Regular cardiac myocyte (primary cell): ENCODE measurements around the gene DOLK. TPM values are rescaled to one million over a fixed set of nuclear protein-coding genes. Genes with fewer than 3 reads are reported as not detected.

Experiments used
- total RNA-seq: library from RNA; depleted of rRNA; stranded (reverse); fragments of >200 nt; gene quantifications from 2 replicates; pipeline ENCODE4 v1.2.3, GENCODE V29; 2014

Gene DOLK
- 24.0 and 35.3 TPM in 2 replicates for total RNA-seq

GRCh38 chr9:128947527-128948301, at the start of gene DOLK, which contains the start of gene NUP188:
Gene DOLK, minus strand, starts transcription at chr9:128947603. Its CDS starts 300 bp downstream, at chr9:128947303.
Gene NUP188, plus strand, starts transcription at chr9:128947699. Its CDS starts 21 bp downstream, at chr9:128947720.

GRCh38 chr9:128920381-128921058, 26.9 kb downstream of the DOLK start, which contains the start of gene PHYHD1:
Gene PHYHD1, plus strand, starts transcription at chr9:128920982. Its CDS starts 1,342 bp downstream, at chr9:128922324.

Other genes starting within 250 kb of the DOLK start
- gene PKN3, start 245.1 kb downstream of the DOLK start, total RNA-seq: 0.28 and 1.7 TPM in 2 replicates
- gene ZDHHC12, start 223.5 kb downstream of the DOLK start, total RNA-seq: 22.6 and 39.9 TPM in 2 replicates
- 14.8 and 21.1 TPM in 2 replicates for gene ZER1, start 175.7 kb downstream of the DOLK start, total RNA-seq
- 9.3 and 12.5 TPM in 2 replicates for gene TBC1D13, start 160.3 kb downstream of the DOLK start, total RNA-seq
- gene ENDOG, start 129.1 kb downstream of the DOLK start, total RNA-seq: 14.9 and 35.1 TPM in 2 replicates
- 10.4 and 26.3 TPM in 2 replicates for gene SPOUT1, start 117.8 kb downstream of the DOLK start, total RNA-seq
- 5.4 and 8.4 TPM in 2 replicates for gene KYAT1, start 65.7 kb downstream of the DOLK start, total RNA-seq
- 30.2 and 63.1 TPM in 2 replicates for gene LRRC8A, start 65.5 kb downstream of the DOLK start, total RNA-seq
- 5.0 and 5.9 TPM in 2 replicates for gene PHYHD1, start 26.6 kb downstream of the DOLK start, total RNA-seq
- gene NUP188, start 96 bp upstream of the DOLK start, total RNA-seq: 24.5 and 46.2 TPM in 2 replicates
- gene SH3GLB2, start 80.7 kb upstream of the DOLK start, total RNA-seq: 26.3 and 33.3 TPM in 2 replicates
- gene MIGA2, start 89.0 kb upstream of the DOLK start, total RNA-seq: 23.6 and 27.3 TPM in 2 replicates
- gene DOLPP1, start 133.5 kb upstream of the DOLK start, total RNA-seq: 8.2 and 14.2 TPM in 2 replicates
- 34.7 and 35.2 TPM in 2 replicates for gene CRAT, start 163.2 kb upstream of the DOLK start, total RNA-seq
- gene PTPA, start 163.8 kb upstream of the DOLK start, total RNA-seq: 86.3 and 146 TPM in 2 replicates
- 45.8 and 68.5 TPM in 2 replicates for gene IER5L, start 230.7 kb upstream of the DOLK start, total RNA-seq